Embryonic facial prominence (tissue), 1 donor: ENCODE results near the gene ARMC9.
"Not testable (repeated sequence)": the region's sequence is repeated elsewhere in the genome, so short reads cannot be mapped to it uniquely, and the experiment has no call there.

Source experiments
- DNase-seq: peaks from one replicate; pipeline ENCODE4 v3.0.0-alpha.2; 2016; ENCODE audit errors: extremely low spot score

The ARMC9 gene

GRCh38 chr2:231241755-231242507 is 43.5 kb downstream of the ARMC9 start:
- DNase-seq = no peak

DNA sequence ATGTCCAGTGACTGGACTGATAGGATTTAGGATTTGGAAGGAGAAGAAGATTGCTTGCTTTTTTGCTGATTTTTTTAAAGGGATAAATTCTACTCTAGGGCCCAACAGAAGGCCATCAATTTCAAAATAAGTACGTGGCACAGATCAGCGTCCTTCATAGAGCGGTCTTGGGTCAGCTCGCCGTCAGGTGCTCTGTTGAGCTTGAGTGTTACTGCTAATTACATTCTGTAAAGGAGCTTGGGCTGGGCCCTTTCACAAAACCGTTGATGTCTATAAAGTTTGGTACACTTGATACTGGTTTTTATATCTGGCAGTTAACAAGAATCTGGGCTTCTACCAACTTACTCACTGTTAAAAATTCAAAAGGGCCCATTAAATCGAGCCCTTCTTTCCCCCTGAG is 45.4 kb downstream of the ARMC9 start:
- DNase-seq = no peak

- DNase-seq = no peak
Observed at GRCh38 chr2:231244382-231245248, 46.2 kb downstream of the ARMC9 start.

GRCh38 chr2:231245249-231246094 is 47.0 kb downstream of the ARMC9 start:
- DNase-seq = no peak

DNA sequence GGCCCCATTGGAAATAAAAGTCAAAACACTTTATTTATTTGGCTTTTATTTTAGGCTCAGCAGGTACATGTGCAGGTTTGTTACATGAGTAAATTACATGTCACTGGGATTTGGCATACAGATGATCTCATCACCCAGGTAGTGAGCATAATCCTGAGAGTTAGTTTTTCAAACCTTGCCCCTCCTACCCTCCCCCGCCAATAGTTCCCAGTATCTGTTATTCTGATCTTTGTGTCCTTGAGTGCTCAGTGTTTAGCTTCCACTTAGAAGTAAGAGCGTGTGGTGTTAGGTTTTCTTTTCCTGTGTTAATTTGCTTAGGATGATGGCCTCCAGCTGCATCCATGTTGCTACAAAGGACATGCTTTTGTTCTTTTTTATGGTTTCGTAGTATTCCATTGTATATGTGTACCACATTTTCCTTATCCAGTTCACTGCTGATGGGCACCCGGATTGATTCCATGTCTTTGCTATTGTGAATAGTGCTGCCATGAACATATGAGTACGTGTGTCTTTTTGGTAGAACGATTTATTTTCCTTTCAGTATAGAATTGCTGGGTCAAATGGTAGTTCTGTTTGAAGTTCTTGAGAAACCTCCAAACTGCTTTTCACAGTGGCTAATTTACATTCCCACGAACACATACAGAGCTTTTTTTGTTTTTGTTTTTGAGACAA is 47.9 kb downstream of the ARMC9 start:
- DNase-seq = no peak

DNA sequence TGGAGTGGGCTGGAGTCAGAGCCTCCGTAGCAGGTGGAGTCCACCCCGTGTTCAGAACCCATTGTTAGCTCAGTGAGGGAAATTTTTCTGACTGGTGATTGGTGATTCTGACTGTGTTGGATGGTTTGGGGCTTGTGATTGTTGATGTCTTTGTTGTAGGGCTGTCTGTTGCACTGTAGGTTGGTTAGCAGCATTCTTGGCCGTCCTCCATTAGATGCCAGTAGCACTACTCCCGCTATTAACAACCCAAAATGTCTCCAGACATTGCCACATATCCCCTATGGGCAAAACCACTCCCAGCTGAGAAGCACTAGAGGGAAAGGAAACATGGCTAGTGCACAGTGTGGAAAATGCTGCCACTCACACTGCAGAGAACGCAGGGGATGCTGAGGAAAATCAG is 51.7 kb downstream of the ARMC9 start:
- no peak for DNase-seq

DNA sequence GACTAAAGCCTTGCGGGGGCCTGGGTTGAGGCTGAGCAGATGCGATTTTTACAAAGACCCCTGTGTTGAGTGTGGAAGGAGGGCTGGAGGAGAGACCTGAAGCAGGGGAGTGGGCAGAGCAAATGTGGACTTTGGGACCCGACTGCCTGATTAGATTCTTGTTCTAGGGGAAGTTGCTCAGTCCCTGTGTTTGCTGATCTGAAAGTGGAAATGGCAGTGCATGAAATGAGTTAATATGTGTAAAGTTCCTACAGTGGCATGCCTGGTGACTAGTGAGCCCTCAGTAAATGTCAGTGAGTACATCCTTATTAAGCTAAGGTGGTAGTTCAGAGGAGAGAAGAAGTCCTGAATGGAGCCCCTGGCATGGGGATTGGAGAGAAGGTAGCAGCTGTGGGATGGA is 52.3 kb downstream of the ARMC9 start:
- DNase-seq = no peak

GRCh38 chr2:231253292-231253691 is 54.9 kb downstream of the ARMC9 start:
- DNase-seq = not testable (repeated sequence)

GRCh38 chr2:231256494-231256893 is 58.1 kb downstream of the ARMC9 start:
- no peak for DNase-seq

- DNase-seq = no peak
Observed at GRCh38 chr2:231257763-231258162, 59.3 kb downstream of the ARMC9 start.

GRCh38 chr2:231258701-231259100 is 60.3 kb downstream of the ARMC9 start:
- no peak for DNase-seq

- DNase-seq = no peak
Observed at GRCh38 chr2:231259104-231259503, 60.7 kb downstream of the ARMC9 start.

DNA sequence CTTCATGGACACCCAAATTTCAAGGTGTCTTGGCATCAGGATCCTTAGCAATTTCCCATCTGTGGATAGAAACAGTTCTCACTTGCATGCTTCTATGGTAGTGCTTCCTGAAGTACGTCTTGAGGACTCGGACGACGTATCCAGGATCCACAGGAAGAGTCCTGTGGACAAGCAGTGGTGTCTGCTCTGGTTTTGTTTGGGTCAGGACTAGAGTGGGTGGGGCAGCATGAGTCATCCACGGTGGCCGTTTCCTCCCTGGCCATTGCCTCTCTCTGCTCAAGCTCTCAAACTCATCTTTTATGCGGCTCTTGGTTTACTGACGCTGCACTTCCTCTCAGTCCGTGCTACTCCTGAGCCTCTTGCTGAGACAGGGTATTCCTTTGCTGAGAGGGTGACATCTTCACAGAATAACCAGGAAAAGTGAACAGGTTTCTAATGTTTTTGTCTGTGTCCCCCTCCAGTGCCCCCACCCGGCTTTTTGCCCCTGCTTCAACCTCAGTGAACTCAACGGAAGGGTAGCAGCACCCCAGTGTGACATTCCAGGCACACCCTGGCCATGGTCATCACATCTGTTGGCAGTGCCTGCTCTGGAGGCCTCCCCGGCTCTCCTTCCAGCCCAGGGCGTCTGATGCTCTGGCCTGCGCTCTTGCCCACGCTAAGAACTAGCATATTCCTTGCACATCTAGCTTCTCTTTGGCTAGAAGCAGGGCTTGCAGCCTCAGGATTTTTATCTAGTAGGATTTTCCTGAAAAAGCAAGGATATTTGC is 62.2 kb downstream of the ARMC9 start:
- no peak for DNase-seq

DNA sequence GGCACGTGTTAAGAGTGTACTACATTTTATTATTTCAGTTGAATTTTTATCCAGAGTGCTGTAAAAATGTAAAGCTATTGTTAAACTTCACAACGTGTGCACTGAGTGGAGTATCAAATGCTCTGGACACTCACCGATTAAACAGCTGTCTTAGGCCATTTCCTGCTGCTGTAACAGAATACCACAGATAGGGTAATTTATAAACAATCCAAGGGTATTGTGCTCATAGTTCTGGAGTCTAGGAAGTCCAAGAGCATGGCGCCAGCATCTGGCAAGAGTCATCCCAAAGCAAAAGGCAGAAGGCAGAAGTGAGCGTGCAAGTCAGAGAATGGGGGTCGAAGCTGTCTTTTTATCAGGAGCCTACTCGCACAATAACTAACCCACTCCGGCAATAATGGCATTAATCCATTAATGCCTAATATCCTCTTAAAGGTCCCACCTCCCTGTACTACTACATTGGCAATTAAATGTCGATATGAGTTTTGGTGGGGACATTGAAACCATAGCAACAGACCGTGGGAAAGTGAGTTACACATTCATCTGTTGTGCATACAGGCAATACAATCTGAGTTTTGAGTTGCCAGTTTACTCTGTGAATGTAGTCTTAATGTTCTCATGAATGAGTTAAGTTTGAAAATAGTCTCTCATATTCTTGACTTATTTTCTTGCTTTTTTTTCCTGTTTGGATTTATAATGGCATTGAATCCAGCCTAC is 64.8 kb downstream of the ARMC9 start:
- no peak for DNase-seq

- no peak for DNase-seq
Observed at GRCh38 chr2:231270221-231271114, 72.0 kb downstream of the ARMC9 start.

DNA sequence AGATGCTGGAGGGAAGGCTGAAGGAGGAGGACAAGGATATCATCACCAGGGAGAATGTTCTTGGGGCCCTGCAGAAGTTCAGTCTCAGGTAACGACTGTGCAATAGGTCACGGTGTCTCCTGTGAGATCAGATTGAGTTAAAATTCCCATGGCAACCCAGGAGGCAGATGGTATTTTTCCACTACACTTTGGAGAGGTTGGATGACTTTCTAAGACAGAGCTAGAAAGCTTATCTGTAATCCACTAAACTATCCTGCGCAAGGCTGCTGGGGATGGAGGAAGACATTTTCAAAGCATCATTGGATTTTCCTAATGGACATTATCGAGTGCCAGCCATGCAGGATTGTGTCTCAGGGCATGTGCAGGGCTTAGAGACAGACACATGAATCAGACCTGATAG is 74.6 kb downstream of the ARMC9 start:
- DNase-seq = no peak

DNA sequence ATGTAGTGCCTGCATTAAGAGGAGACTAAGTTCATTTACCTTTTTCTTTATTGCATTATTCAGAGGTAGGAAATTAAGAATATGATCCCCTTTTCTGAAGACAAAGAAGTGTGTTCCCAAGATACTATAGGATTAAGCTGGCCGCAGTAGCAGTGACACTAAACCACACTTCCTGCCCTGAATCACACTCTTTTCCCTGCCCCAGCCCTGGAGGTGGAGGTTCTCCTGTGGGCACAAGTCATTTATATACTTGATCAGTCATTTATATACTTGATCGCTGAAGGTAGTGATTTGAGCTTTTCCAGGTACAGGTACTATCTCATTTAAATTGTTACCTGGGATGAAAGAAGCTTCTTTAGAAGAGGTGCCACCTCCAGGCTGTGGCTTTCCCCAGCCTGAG is 78.6 kb downstream of the ARMC9 start:
- DNase-seq = no peak

GRCh38 chr2:231277962-231278361 is 79.5 kb downstream of the ARMC9 start:
- DNase-seq = no peak

DNA sequence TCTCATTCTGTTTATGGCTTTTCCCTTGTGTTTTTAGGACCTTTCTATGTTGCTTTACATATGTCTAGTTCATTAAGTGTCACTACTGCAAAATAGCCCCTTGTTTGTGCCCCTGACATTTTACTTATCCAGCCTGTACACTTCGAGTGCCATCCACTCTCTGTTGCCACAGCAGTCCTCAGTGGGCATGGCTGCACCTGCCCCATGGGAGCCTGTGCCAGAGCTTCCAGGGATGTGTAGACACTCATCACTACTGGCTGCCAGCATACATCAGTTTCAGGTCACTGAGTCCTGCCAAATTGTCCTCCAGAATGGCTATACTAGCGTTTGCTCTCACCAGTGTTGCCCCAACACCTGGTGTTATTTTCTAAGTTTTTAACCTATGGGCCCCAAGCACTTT is 80.4 kb downstream of the ARMC9 start:
- DNase-seq = no peak
